Colonic mucosa (tissue), 4 donors: ENCODE data around the gene MYDGF. TPM values are rescaled to one million over a fixed set of nuclear protein-coding genes. Genes with fewer than 3 reads are reported as not detected.
A peak's percentile ranks its signal among the peaks of the same experiment; 100 is the strongest.
"Not testable (repeated sequence)": the region's sequence is repeated elsewhere in the genome, so short reads cannot be mapped to it uniquely, and the experiment has no call there.

Experiments used
- DNase-seq: peaks from one replicate; pipeline ENCODE4 v3.0.0-alpha.2; 2020
- H3K27ac ChIP-seq: fragments of 200-600 bp; one replicate; pipeline ENCODE4 v1.8.0; 2021
- H3K27me3 ChIP-seq: fragments of 200-600 bp; one replicate; pipeline ENCODE4 v1.8.0; 2021
- H3K36me3 ChIP-seq: fragments of 200-600 bp; one replicate; pipeline ENCODE4 v1.8.0; 2021
- H3K4me1 ChIP-seq: fragments of 200-600 bp; one replicate; pipeline ENCODE4 v1.8.0; 2021; ENCODE audit warnings: mild to moderate bottlenecking
- H3K4me3 ChIP-seq: fragments of 200-600 bp; one replicate; pipeline ENCODE4 v1.8.0; 2021
- H3K9ac ChIP-seq, 2 donors: one replicate each; pipeline ENCODE4 v1.7.0; 2013; ENCODE audit warnings: control low read depth in 2 of 2, low read depth in 2 of 2, low read length in 2 of 2
- H3K9me3 ChIP-seq: fragments of 200-600 bp; one replicate; pipeline ENCODE4 v1.8.0; 2021
- intact Hi-C: fragments of 100-400 bp; cut with DNase I; formaldehyde crosslinking; loops from one replicate; pipeline ENCODE4 v1.14.1; 2022
- total RNA-seq, 2 donors: library from RNA; stranded (reverse); fragmentation: NEBNext Ultra II Directional in 1 of 2; extraction: Animal tissue kit (Norgen Biotek cat#: 25700) in 1 of 2; gene quantifications; one replicate each; pipeline ENCODE4 v1.2.1, GENCODE V29; 2021
- TF ChIP-seq, protein P1 (sequence below): fragments of 200-600 bp; IDR thresholded peaks from one replicate; pipeline ENCODE4 v1.8.0; 2022; ENCODE audit warnings: antibody characterized with exemption, mild to moderate bottlenecking
- donor health status: healthy.
- donor health status: DM: no; HTN: no; CAD: no.
- donor health status: DM: no; HTN: no; CAD: no.

The MYDGF gene
- 100 to 1,000 TPM; 108 to 182 TPM for total RNA-seq

DNA sequence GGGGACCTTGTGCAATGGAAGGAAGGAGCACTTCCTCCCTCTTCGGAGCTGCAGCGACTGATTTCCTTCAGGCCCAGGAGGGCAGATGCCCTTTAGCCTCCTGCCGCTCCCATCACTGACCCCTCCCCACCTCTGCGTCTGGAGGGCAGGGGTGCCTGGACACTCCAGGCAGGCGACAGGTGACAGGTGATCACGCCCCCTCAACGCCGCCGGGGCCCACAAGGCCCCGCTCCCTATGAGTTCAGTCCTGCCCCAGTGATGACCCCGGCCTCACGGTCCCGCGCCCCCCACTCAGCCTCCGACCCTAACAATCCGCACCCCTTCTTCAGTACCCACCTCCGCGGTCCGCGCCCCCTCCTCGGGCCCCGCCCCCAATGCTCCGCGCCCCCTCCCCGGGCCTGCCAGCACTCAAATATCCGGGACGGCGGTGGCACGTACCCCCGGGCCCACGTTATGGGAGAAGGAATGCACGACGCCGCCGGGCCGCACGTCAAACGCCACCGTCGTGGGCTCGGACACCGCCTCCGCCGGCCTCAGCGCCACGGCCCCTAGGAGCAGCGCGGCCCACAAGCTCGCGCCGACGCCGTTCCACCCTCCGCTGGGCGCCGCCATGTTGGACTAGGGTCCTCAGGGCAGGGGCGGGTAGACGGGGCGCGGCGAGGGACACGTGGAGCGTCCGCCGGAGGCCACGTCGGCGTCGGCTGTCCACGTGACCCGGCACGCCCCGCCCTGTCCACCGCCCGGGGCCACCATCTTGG lies at the start of gene MYDGF:
TSS of gene MYDGF (minus strand) at position 620 of the 758 bp plus-strand sequence. CDS start at position 612, 8 bp downstream.
- H3K9ac ChIP-seq = peak within 1 kb of the TSS; percentile 89 to 92
- intact Hi-C loops = no loop called here
- DNase-seq = peak; percentile 92
- H3K4me3 ChIP-seq = peak within 1 kb of the TSS; percentile 90
- TF ChIP-seq, protein P1, sequence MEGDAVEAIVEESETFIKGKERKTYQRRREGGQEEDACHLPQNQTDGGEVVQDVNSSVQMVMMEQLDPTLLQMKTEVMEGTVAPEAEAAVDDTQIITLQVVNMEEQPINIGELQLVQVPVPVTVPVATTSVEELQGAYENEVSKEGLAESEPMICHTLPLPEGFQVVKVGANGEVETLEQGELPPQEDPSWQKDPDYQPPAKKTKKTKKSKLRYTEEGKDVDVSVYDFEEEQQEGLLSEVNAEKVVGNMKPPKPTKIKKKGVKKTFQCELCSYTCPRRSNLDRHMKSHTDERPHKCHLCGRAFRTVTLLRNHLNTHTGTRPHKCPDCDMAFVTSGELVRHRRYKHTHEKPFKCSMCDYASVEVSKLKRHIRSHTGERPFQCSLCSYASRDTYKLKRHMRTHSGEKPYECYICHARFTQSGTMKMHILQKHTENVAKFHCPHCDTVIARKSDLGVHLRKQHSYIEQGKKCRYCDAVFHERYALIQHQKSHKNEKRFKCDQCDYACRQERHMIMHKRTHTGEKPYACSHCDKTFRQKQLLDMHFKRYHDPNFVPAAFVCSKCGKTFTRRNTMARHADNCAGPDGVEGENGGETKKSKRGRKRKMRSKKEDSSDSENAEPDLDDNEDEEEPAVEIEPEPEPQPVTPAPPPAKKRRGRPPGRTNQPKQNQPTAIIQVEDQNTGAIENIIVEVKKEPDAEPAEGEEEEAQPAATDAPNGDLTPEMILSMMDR = no peak
- H3K9me3 ChIP-seq = no peaks in the 10 kb centered on the region
- peaks cover 5% of the 10 kb centered on the region for H3K36me3 ChIP-seq
- peaks cover 7% of the 10 kb centered on the region for H3K4me1 ChIP-seq
- no peaks in the 10 kb centered on the region for H3K27me3 ChIP-seq
- H3K27ac ChIP-seq = peak within 1 kb of the TSS; percentile 63

DNA sequence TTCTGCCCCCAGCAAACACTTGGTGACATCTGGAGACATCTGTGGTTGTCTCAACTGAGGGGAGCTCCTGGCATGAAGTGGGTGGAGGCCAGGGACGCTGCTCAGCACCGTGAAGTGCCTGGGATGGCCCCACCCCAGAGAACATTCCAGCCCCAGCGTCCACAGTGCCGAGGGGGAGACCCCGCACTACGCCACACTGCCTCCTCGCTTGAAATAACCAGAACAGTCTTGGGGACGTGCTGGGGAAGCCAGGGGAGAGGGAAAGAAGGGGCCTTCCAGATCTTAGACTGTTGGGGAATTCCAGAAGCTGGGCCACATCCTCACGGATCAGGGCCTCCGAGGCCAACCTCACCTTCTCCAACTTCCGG lies 49.3 kb upstream of the MYDGF start:
- no peak overlapping the region for H3K9ac ChIP-seq
- TF ChIP-seq, protein P1 = no peak
- peaks cover 6% of the 10 kb centered on the region for H3K4me1 ChIP-seq
- no peaks in the 10 kb centered on the region for H3K36me3 ChIP-seq
- intact Hi-C loops = no loop called here
- no peaks in the 10 kb centered on the region for H3K27me3 ChIP-seq
- no peak for DNase-seq
- no peak overlapping the region for H3K27ac ChIP-seq
- H3K4me3 ChIP-seq = no peak overlapping the region
- no peaks in the 10 kb centered on the region for H3K9me3 ChIP-seq

DNA sequence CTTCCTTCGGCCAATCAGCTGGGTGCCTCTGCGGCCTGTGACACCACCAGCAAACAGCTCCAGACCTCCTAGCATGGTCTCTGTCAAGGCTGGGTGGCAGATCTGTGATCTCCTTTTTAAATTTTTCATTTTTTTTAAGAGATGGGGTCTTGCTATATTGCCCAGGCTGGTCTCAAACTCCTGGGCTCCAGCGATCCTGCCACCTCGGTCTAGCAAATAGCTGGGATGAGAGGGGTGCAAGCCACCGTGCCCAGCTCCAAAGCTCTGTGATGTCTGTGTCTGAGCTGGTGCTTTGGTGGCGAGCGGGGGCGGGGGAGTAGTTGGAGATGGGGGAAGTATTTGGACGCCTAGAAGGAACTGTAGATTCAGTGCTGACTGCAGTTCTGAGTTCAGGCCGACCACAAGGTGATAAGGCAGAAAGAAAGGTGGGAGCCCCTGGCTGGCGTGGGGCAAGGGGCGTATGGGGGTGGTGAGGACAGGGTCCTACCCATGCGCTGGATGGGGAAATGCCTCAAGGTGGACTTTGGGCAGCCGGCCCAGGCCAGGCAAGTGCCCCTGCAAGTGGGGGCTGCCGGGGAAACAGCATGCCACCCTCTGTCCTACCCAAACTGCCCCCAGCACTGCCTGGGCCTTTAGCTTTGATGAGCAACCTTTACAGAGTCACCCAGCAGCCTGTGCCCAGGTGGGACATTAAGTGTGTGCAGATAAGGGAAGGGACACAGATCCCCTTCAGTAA lies 48.0 kb upstream of the MYDGF start:
- Histone ChIP-seq H3K9me3 (no peaks in the 10 kb centered on the region), H3K27me3 (no peaks in the 10 kb centered on the region), H3K4me3 (no peak overlapping the region), H3K36me3 (no peaks in the 10 kb centered on the region), H3K4me1 (peaks cover 6% of the 10 kb centered on the region), H3K9ac (no peak overlapping the region), H3K27ac (no peak overlapping the region)
- no peak for DNase-seq
- TF ChIP-seq, protein P1 = no peak
- intact Hi-C loops = no loop called here

DNA sequence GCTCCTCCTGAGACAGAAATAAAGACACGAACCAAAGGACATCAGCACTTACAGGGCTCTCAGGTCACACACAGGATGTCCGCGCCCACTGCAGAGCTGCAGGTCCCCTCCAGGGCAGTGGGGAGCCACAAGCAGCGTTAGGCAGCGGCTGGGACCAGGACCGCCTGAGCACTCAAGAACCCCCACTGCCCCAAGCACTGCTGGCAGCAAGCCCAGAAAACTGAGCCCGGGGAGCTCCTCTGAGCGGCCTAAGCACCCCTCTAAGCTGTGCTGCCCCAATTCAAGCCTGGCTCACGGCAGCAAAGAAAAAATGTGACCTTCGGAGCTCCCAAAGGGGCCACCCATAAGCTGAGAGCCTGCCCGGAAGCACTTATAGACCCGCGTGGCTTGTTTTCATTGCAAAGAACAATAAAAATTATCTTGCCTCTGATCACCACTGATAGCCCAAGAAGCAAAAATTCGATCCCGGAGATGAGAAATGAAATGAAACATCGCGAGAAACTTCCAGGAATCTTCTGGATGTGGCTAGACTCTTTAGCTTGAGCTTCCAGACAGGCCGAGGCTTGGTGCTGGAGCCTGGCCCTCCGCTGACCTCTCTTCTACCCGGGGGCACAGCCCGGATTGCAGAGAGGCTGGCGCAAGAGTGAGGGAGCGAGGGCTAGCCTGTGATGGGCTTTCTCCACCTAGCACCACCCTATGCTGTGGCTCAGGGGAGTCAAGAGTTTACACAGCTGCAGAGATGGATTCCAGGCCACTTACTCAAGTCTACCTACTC lies 47.2 kb upstream of the MYDGF start:
- Histone ChIP-seq H3K27me3 (no peaks in the 10 kb centered on the region), H3K9me3 (no peaks in the 10 kb centered on the region), H3K4me3 (no peak overlapping the region), H3K27ac (no peak overlapping the region), H3K9ac (no peak overlapping the region), H3K36me3 (no peaks in the 10 kb centered on the region), H3K4me1 (peaks cover 1% of the 10 kb centered on the region)
- DNase-seq = no peak
- intact Hi-C loops = no loop called here
- TF ChIP-seq, protein P1 = no peak

DNA sequence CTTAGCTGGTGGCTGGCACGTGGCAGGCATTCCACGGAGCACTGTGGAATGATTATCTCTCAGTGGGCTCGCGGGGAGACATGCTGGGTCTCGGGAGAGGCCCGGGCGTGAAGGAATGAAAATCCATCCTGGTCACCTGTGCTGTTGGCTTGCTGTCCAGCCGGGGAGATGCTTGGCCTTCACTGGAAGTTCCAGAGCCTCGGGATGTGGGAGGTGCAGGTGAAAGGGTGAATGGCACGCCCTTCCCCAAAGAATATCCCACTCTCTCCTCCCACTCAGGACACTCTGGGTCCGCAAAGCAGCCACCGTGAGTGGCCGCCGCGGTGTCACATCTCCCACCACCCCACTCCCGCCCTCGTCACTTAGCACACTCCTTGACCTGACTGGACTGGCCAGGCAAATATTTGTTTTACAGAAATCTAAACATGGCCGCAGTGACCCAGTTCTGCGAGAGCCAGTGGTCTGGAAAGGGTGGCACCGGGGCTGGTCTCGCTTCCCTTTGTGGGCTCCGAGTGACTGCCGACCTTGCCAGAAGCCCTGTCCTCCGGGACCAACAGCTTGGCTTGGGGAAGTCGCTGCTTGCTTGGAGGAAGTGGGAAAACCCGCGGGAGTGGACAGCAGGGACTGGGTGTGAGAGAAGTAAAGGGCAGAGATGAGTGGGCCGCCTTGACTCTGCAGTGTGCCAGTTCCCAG lies 45.5 kb upstream of the MYDGF start:
- Histone ChIP-seq H3K4me1 (no peaks in the 10 kb centered on the region), H3K27ac (no peak overlapping the region), H3K27me3 (no peaks in the 10 kb centered on the region), H3K9ac (no peak overlapping the region), H3K36me3 (peaks cover 6% of the 10 kb centered on the region), H3K9me3 (no peaks in the 10 kb centered on the region), H3K4me3 (no peak overlapping the region)
- TF ChIP-seq, protein P1 = no peak
- DNase-seq = no peak
- intact Hi-C loops = no loop called here

DNA sequence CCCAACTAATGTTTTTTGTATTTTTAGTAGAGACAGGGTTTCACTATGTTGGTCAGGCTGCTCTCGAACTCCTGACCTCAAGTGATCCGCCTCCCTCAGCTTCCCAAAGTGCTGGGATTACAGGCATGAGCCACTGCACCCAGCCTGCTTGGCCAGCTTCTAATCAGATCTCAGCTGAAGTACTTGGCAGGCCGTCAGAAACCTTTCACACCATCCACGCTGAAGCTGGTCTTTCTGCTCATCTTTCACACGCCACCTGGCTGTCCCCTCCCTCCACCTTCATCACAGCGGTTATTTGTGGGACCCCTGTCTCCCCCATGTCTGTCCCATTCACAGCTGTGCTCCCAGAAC lies 45.0 kb upstream of the MYDGF start:
- intact Hi-C loops, H3K27me3 ChIP-seq, H3K4me1 ChIP-seq, H3K27ac ChIP-seq, H3K9ac ChIP-seq, H3K9me3 ChIP-seq, H3K4me3 ChIP-seq, DNase-seq: not testable (repeated sequence)
- peaks cover 10% of the 10 kb centered on the region for H3K36me3 ChIP-seq
